Skeletal muscle cell (primary cell): ENCODE results near the gene THSD4.
"Not testable (repeated sequence)": the region's sequence is repeated elsewhere in the genome, so short reads cannot be mapped to it uniquely, and the experiment has no call there.

Experiments used
- DNase-seq: peaks from one replicate; pipeline ENCODE4 v3.0.0-alpha.2; 2010; ENCODE audit warnings: low read depth
- H3K4me3 ChIP-seq: 2 replicates; pipeline ENCODE4 v1.5.1; 2011; ENCODE audit warnings: low read depth, mild to moderate bottlenecking, control low read depth, low read length, moderate library complexity

The THSD4 gene

DNA sequence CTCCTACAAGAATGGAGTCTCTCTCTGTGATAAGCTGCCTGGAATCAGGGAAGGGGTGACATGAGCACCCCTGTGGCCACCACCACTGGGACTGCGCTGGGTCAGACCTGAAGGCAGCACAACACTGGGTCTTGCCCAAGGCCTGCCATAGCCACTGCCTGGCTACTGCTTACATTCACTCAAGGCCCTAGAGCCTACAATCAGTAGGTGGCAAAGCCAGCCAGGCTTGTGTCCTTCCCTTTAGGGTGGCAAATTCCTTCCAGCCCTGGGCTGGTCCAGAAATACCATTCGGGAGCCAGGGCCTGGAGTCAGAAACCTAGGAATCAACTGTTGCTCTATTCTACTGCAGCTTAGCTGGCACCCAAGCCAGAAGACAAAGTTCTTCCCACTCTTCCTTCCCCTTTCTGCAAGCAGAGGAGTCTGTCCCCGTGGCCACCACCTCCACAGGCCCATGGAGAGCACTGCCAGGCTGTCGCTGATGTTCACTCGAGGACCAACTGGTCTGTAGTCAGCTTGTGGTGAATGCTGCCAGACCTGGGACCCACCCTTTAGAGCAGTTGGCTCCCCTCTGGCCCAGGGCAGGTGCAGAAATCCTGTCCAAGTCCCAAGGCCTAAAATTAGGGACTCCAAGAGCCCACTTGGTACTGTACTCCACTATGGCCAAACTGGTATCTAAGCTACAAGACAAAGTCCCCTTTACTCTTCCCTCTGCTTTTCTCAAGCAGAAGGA lies 307.4 kb downstream of the THSD4 start:
- DNase-seq: no peak
- no peak overlapping the region for H3K4me3 ChIP-seq

DNA sequence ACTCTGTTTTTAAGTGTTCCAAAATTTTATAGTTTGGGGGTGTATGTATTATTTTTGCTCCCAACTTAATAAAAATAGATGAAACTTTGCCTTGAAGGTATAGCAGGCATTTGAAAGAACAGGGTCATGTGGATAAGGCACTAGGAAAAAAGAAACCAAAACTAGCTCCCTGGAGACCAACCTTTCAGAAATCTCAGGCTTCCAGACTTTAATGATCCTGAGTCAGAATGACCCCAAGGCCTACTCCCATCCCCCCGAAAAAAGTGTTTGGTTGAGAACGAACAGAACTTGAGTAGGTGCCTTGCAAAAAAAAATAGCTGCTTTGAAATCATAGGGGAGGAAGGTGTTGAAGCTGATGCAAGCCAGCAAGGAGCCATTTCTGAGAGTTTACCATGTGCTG lies 309.5 kb downstream of the THSD4 start:
- no peak for DNase-seq
- H3K4me3 ChIP-seq: no peak overlapping the region

DNA sequence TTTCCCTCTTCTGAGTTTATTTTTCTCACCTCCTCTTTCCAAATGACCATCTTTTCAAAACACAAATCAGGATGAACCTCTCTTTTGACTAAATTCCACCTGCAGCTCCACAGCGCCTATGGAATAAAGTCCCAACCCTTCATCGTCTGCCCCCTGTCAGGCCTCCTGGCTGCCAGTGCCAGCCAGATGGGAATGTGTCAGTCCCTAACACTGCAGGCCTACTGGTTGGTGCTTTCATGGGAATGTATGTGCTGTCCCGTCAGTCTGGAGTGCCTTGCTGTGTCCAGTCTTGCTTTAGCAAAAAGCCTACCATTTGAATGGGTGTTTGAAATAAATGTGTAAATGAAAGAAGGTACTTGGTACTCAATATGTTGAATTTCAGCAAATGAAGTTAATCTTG lies 310.1 kb downstream of the THSD4 start:
- no peak overlapping the region for H3K4me3 ChIP-seq
- DNase-seq: no peak

DNA sequence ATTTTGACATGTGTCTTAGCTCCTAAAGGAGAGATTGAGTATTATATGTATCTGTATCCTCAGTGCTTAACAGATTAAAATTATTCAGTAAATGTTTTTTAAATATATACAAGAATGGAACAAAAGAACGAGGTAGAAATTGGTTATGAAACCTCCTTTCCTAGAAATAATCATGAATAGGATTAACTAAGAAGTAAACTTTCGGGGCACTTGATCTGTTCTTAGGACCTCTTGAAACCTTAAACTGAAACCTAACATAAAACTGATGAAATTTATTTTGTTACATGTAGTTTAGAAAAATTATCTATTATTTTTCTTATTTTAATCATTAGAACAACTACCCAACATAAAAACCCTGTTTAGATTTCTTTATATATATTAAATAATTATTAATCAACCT lies 311.5 kb downstream of the THSD4 start:
- no peak for DNase-seq
- H3K4me3 ChIP-seq: no peak overlapping the region

DNA sequence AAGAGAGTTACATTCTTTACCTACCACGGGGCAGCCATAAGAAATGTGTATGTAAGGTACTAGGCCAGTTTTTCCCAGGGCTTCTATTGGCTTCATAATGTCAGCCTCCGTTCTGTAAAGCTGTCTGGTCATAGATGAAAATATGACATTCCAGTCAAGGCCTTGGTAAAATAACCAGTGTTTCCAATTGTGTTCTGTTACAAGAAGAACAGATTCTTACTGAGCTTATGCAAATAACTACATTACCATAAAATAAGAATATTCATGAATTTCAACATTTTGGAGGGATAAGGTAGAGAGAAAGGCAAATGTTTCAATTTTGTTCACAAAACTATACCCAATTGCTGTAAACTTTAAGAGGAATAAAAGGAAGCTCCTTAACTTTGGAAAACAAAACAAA lies 315.5 kb downstream of the THSD4 start:
- DNase-seq: no peak
- no peak overlapping the region for H3K4me3 ChIP-seq

DNA sequence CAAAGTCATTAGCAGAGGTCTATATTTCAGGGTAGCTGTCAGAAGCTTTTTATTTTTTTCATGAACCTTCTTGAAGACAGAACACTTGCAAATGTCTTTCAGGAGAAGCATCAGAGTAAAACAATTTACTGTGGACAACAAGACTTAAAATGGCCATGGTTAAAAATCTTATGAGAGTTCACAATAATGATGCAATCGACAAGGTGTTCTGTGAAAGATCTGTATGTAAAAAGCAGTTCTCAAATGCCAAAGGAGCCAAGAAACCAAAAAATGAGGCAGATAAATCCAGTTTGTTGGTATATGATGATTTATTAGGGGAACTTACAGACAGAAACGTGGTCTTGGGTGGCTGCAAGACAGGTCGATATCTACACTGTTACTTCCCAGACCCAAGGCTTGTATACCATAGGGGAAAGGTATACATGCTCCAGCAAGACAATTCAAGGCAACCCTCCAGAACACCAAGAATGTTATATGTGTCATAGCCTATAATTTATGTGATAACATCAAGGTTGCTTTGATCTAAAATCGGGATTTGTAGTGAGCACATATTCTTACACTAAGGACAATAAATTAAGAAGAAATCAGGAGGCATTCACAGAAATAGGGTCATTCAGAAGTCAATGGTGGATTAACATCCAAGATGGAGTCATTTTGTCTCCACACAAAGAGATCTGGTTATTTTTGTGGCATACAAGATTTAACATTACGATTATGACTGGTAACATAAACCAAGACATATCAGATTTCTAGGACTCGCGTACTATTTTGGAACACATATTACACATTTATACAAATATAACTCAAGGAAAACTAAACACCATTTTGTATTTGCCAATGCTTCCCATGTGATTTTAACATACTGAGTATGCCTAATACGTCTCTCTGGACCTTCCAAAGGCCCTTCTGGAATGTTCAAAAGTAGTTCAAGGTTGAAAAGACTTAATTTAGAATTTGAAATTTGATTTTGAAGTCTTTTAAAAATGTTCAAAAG lies 316.4 kb downstream of the THSD4 start:
- DNase-seq: no peak
- H3K4me3 ChIP-seq: no peak overlapping the region

DNA sequence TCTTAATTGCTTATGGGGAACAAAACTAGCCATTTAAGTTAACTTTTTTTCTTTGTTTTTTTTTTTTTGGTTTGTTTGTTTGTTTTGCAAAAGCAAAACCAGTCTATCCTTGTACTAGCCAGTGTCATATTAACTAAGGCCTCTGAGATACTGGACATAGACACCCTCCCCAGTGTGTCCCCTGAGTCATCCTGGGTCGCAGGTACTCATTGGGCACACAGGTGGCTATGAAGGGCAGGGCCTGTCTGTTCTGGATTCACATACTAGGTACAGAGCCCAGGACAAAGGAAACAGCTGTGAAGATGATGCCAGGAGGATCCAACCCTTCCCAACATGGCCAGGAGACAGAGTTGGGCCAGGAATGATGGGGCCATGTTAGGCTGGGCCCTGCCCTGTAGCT lies 318.1 kb downstream of the THSD4 start:
- H3K4me3 ChIP-seq: no peak overlapping the region

DNA sequence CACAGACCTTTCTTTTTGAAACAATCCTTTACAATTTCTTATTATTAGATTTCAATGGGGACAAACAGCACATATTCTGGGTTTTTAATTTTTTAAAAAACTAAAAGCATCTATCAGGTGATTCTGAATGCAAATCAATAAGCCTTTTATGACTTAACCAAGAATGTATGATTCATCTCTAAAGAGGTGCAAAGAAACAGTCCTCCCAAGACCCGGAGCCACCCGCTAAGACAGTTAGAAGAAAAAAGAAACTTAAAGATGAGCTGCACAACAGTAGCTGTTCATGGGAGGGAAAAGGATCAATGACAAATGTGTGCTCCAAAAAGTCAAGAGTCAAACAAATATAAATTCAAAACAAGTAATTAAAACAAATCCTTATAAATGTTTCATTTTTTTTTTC lies 319.5 kb downstream of the THSD4 start:
- no peak for DNase-seq
- no peak overlapping the region for H3K4me3 ChIP-seq

More for the DNA sequence above, 318.1 kb downstream of the THSD4 start:
- no peak for DNase-seq

DNA sequence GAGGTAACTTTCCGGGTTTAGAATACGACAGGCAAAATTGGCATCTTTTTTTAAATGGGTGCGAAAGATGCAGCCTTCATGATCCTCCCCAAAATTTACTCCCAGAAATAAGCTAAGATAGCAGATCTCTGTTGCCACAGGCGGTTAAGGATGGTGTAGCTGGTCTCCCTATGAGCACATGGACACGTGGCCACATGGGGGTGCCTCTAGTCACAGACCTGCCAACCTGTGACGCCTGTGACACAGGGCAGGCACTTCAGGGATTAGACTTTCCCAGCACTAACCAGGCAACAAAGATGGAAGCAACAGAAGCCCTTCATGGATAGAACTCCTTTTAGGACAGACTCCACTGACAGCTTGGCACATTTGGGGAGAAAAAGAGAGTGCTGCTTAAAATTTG lies 320.3 kb downstream of the THSD4 start:
- no peak overlapping the region for H3K4me3 ChIP-seq
- no peak for DNase-seq

DNA sequence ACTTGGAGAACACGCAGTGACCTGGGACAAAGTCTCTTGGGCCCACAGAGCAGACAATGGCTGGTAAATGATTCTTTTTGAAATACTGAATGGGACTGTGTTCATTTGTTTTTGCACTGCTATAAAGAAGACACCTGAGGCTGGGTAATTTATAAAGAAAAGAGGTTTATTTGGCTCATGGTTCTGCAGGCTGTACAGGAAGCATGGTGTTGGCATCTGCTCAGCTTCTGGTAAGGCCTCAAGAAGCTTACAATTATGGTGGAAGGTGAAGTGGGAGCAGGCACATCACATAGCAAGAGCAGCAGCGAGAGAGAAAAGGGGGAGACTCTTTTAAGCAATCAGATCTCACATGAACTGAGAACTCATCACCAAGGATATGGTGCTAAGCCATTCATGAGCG lies 321.6 kb downstream of the THSD4 start:
- no peak overlapping the region for H3K4me3 ChIP-seq
- no peak for DNase-seq

DNA sequence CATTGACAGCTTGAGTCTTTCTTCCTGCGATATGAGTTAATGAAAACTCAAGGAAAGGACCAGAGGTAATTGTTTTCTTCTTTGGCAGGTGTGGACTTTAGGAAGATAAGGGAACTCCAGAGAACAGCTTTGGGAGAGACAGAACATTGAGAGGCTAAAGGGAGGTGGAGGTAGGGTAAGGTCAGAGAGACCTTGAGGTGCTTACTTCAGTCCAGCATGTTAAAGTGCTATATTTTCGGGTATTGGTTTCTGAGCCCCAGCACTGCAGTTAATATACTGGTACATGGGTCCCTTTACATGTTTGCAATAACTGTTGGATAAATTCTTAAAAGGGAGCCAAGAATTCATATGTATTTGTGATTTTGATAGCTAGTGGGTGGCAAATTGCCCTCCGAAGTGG lies 322.1 kb downstream of the THSD4 start:
- DNase-seq: no peak
- no peak overlapping the region for H3K4me3 ChIP-seq

DNA sequence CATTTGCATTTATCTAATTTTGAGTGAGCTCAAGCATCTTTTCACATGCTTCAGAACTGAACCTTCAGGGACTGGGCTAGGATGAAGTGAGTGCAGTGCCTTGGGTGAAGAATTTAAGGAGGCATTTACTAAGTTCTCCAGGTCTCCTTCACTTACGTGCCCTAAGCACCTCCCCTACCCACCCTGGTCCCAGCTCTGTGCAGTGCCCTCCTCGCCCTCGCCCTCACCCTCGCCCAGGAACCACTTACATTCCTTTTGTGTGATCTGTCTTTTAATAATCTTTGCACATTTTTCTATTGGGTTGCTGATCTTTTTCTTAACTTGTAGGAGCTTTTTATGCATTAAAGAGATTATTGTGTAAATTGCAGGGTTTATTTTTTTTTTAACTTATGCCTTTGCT lies 322.6 kb downstream of the THSD4 start:
- no peak overlapping the region for H3K4me3 ChIP-seq
- DNase-seq: no peak

DNA sequence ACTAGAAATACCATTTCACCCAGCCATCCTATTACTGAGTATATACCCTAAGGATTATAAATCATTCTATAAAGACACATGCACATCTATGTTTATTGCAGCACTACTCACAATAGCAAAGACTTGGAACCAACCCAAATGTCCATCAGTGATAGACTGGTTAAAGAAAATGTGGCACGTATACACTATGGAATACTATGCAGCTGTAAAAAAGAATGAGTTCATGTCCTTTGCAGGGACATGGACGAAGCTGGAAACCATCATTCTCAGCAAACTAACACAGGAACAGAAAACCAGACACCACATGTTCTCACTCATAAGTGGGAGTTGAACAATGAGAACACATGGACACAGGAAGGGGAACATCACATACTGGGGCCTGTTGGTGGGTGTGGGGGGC lies 324.2 kb downstream of the THSD4 start:
- H3K4me3 ChIP-seq, DNase-seq: not testable (repeated sequence)

DNA sequence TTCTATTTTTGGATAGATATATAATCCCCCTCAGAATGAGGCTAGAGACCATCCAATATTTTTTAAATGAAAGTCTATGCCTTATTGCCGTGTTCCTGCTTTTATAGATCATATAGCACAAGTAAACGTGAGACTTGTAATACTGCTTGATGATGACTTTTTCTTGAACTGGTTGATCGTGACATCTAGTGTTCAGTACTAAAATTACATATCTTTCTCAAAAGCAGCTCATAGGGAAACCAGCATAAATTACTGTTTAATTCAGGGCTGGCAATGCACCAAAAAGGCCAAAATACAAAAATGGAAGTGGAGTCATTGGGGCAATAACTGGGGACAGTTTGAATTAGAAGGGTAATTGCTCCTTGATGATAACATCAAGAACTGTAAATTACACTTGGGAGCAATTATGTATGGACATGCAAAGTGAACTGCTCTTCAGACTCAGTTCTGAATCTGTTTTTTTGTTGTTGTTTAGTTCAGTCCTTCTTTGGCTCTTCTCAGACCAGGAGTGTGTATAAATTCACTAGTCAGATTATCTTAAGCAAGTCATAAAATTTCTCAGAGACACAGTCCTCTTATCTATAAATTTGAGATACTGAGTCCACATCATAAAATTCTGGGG lies 325.3 kb downstream of the THSD4 start:
- peak; percentile 39 for DNase-seq
- H3K4me3 ChIP-seq: no peak overlapping the region

DNA sequence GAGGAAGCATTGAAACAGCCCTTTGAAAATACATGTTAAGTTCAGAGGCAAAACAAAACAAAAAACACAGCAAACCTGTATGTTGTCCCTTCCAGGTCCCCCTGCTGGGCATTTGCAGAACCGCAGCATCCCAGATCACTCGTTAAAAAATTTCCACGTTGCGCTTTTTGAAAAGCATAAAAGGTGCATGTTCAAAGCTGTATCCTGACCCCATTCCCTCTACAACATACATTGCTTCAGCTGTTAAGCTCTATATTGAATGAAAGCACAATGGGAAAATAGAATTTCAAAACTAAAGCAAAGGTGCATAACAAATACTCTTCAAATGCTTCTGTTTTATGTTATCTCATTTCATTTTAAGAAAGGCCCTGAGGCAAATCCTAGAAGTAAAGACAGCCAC lies 328.3 kb downstream of the THSD4 start:
- H3K4me3 ChIP-seq: no peak overlapping the region
- DNase-seq: no peak

DNA sequence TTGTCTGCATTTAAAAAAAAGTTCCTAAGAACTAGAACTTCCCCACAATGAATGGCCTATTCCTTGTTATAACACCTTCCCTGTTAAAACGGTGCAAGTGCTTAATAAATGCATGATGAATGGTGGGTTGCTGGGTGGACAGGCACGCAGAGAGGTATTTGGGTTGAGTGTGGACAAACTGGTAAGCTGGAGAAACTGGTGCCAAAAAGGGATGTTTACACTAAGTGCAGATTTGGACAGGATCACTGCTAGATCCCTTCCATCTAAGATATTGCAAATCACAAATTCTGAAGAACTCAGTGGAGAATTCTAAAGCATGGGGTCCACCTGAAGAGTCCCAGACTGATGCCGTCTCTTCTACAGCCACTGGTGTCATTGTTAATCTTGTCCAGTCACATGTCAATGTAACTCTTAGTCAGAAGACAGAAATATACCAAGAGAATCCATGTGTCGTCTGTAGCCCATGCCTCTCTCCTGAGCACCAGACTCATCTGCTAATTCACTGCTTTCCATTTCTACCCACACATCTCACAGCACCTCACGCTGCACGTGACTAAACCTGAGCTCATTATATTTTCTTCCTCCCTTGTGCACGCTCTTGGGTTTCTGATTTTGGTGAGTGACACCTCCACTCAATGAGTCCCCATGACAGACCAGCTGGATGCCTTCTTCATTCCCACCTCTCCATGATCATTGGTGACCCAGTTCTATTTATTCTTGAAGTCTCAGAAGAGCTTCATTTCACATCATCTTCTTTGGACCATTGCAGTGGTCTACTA lies 328.9 kb downstream of the THSD4 start:
- DNase-seq: no peak

DNA sequence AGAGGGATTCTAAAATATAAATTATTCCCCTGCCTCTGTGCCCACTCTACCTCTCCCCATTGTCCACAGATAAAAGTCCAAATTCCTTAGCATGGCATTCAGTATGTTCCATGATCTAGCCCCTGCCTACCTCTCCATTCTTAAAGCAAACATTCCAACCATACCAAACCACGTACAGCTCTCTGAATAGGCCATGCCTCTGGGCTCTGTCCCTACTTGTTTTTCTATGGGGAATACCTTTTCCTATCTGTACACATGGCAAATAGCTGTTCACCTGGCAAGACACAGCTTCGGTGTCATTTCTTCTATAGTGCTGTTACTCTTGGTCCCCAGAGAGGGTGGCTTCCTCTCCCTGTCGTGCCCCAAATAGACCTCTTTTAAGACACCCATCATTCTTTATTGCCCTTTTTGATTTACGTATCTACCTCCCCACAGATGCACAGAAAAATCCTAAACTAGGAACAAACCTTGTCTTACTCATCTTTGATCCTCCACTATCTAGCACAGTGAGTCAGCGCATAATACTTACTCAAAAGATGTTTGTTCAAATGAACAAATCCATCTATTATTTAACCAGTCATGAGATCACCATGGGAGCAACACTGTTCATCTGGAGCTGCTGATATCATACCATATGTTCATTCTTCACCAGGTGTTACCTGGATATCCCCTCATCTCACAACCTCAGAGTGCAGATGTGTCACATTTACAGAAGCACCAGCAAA lies 329.8 kb downstream of the THSD4 start:
- no peak overlapping the region for H3K4me3 ChIP-seq
- no peak for DNase-seq

More for the DNA sequence above, 328.9 kb downstream of the THSD4 start:
- no peak overlapping the region for H3K4me3 ChIP-seq

DNA sequence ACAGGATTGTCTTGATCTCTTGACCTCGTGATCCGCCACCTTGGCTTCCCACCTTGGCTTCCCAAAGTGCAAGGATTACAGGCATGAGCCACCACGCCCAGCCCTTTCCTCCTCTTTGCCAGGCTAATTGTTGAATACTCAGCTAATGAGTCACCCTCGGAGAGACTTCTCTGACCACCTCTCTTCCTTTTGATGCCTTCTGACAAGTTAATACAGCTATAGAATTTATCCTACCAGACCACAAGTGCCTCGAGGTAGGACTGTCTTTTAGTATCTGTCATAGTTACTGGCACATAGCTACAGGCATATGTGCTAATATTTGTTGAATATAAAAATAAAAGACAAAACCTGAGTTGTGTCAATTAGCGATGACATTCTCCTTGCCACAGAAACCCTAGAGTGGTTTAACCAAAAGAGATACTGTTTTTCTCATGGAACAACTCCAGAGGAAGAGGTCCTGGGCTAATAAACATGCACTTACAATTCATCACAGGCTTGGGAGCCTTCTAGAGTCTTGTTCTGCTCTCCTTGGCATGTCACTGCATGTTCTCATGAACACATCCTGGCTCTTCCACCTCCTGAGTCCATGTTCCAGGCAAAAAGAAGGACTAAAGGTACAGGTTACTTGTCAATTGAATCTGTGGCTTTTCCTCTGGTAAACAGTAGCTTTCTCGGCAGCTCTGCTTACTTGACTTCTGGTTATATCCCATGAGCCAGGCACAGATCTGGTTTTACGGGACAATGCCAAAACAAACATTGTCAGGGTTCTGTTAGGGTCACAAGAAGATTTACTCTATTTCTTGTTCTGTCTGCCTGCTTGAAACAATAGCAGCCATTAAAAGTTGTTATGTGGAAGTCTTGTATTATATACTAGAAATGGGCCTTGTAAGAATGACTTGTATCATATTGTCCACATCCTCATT lies 332.3 kb downstream of the THSD4 start:
- no peak overlapping the region for H3K4me3 ChIP-seq
- peak; percentile 31 for DNase-seq
